BJ (cell line): ENCODE results near the gene TIPARP. TPM values are rescaled to one million over a fixed set of nuclear protein-coding genes. Genes with fewer than 3 reads are reported as not detected.

Experiments used
- CTCF ChIA-PET: fragments of 350-600 bp; formaldehyde crosslinking; extraction: SDS; loops from one replicate; lab custom pipeline; 2021; ENCODE audit warnings: antibody characterized with exemption, inconsistent platforms; lab: Yijun Ruan, JAX
- POLR2A ChIA-PET: fragments of 300-600 bp; sonication (Branson Sonifier 250); formaldehyde crosslinking; extraction: SDS; loops from one replicate; lab custom pipeline; 2021; ENCODE audit warnings: antibody characterized with exemption; lab: Charles Lee
- DNase-seq: peaks from one replicate; pipeline ENCODE4 v3.0.0-alpha.2; 2011; ENCODE audit warnings: low read depth
- H3K27me3 ChIP-seq: 2 replicates; pipeline ENCODE4 v1.6.0; 2011; ENCODE audit warnings: low read length; ENCODE audit not compliant: control insufficient read depth, insufficient read depth
- H3K36me3 ChIP-seq: 2 replicates; pipeline ENCODE4 v1.5.1; 2011; ENCODE audit warnings: low read length; ENCODE audit not compliant: control insufficient read depth, insufficient read depth
- H3K4me3 ChIP-seq: 2 replicates; pipeline ENCODE4 v1.5.1; 2011; ENCODE audit warnings: low read depth, mild to moderate bottlenecking, control low read depth, low read length
- polyA plus RNA-seq: library from polyadenylated mRNA; depleted of rRNA; stranded (reverse); fragments of >200 nt; gene quantifications from 2 replicates; pipeline ENCODE4 v1.2.3, GENCODE V29; 2011
- TF ChIP-seq, protein P1 (sequence below): IDR thresholded peaks from 2 replicates; pipeline ENCODE4 v1.5.1; 2011; ENCODE audit warnings: low read depth, mild to moderate bottlenecking, control low read depth, inconsistent platforms, low read length, moderate library complexity; ENCODE audit not compliant: insufficient read depth

TIPARP gene
- polyA plus RNA-seq, 1 experiment = 23.0 TPM

DNA sequence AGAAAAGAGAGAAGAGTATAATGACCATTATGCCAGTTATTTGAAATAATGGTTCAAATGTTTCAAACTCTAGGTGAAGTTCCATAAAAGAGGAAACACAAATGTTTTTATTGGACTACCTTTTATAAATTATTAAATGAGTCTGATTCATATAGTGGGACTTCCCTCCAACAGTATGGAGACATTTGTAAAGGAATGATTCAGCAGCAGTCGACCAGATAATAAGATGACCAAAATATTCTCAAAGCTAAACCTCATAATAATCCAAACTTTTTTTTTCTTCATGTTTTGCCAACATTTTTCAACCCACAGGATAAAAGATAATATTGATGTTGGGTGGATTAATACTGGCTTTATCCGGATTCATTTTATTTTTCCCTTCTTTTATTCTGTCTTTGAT, 18.8 kb downstream of the TIPARP start:
- Histone ChIP-seq H3K4me3 (no peak overlapping the region), H3K27me3 (no peaks in the 10 kb centered on the region), H3K36me3 (peaks cover 7% of the 10 kb centered on the region; the same call in 1 of the 2 replicates)
- CTCF ChIA-PET = interaction anchor here (0.6 kb wide), 1 partner anchor 18 kb away, joined by 3 read pairs; the partner anchor contains the start of gene TIPARP
- TF ChIP-seq, protein P1, sequence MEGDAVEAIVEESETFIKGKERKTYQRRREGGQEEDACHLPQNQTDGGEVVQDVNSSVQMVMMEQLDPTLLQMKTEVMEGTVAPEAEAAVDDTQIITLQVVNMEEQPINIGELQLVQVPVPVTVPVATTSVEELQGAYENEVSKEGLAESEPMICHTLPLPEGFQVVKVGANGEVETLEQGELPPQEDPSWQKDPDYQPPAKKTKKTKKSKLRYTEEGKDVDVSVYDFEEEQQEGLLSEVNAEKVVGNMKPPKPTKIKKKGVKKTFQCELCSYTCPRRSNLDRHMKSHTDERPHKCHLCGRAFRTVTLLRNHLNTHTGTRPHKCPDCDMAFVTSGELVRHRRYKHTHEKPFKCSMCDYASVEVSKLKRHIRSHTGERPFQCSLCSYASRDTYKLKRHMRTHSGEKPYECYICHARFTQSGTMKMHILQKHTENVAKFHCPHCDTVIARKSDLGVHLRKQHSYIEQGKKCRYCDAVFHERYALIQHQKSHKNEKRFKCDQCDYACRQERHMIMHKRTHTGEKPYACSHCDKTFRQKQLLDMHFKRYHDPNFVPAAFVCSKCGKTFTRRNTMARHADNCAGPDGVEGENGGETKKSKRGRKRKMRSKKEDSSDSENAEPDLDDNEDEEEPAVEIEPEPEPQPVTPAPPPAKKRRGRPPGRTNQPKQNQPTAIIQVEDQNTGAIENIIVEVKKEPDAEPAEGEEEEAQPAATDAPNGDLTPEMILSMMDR = no peak
- POLR2A ChIA-PET = no interaction called here
- DNase-seq = no peak

- ChIA-PET POLR2A (no interaction called here), CTCF (interaction anchor here (0.6 kb wide), 1 partner anchor 379 kb away, joined by 4 read pairs; no protein-coding TSS in a partner anchor)
- DNase-seq = no peak
- TF ChIP-seq, protein P1 = no peak
- no peak overlapping the region for H3K4me3 ChIP-seq
- no peaks in the 10 kb centered on the region for H3K27me3 ChIP-seq
- H3K36me3 ChIP-seq = peaks cover 11% of the 10 kb centered on the region; the same call in 1 of the 2 replicates
These were observed 20.1 kb downstream of the TIPARP start for GRCh38 chr3:156694536-156694935.

DNA sequence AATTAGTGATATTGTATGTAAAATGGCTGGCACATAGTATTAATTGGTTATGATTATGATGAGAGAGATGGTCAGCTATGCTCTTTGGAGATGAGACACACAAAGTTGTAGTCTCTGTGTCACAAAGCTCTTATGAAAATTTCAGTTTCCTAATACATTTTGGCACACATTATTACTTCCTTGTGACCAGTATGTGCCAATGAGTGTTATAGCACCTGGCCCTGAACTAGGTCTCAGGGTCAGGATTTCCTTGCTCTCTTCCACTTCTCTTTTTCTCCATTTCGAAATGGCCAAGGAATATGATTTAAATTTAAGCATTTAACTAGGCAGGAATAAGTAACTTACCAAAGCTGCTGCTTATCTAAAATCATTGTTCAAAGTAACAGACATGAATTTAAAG, 28.0 kb downstream of the TIPARP start:
- H3K4me3 ChIP-seq = no peak overlapping the region
- H3K36me3 ChIP-seq = peaks cover 10% of the 10 kb centered on the region
- TF ChIP-seq, protein P1 = no peak
- H3K27me3 ChIP-seq = no peaks in the 10 kb centered on the region
- ChIA-PET POLR2A (no interaction called here), CTCF (interaction anchor here (1.2 kb wide), 1 partner anchor 113 kb away, joined by 4 read pairs; no protein-coding TSS in a partner anchor)
- DNase-seq = no peak

DNA sequence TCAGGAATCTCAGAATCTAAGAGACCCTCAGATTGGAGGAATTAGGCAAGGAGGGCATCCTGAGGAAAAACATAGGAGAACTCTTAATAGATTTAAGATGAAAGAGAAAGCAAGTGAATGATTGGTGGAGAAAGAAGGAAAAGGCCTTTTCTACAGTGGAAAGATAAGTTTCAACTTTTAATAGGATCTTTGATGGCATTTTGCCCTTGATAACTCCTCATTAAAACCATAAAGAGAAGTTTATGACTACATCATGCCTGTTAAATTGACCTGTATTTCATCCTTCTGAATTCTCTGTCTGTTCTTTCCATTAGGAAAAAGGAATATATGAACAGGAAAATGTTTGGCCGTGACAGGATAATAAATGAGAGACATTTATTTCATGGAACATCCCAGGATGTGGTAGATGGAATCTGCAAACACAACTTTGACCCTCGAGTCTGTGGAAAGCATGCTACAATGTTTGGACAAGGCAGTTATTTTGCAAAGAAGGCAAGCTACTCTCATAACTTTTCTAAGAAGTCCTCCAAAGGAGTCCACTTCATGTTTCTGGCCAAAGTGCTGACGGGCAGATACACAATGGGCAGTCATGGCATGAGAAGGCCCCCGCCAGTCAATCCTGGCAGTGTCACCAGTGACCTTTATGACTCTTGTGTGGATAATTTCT, 30.1 kb downstream of the TIPARP start:
- TF ChIP-seq, protein P1 = no peak
- peaks cover 5% of the 10 kb centered on the region for H3K36me3 ChIP-seq
- POLR2A ChIA-PET = no interaction called here

DNA sequence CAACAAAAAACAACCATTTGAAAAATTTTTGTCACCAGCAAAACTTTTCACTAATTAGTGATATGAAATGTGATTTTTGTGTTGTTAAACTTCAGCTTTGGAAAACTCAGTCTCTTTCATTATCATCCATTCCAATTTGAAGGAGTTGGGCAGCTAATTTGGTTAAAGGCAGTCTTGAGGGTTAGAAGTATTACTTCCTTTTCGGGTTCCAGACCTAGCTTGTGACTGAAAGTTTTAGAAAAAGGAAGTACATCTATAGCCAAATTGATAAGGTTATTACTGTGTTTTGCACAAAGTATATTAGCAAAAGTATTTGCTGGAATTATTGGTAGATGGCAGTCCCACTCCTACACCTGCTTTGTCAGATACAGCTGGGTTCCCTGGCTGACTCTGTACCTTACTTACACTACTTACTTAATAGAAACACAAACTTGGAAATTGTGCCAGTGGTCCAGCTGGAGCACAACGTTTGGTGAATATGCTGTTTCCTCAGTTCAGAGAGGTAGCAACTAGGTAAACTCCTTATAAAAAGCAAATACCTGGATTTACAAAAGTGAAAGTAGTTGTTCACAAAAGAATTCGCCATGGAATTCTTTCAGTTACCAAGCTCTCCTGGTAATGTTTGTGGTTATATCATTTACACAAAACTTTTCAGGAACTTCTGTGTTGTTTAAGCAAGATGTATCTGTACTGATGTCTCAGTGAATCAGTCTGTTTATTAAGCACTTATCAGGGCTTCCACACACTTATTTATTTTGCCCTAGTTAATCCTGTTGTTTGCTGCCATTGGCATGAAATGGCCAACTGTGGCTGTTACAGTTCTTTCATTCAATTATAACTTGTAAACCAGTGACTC, 31.6 kb downstream of the TIPARP start:
- TF ChIP-seq, protein P1 = no peak
- no peaks in the 10 kb centered on the region for H3K27me3 ChIP-seq
- ChIA-PET POLR2A (no interaction called here), CTCF (no interaction called here)
- no peak overlapping the region for H3K4me3 ChIP-seq
- peaks cover 5% of the 10 kb centered on the region for H3K36me3 ChIP-seq
- DNase-seq = no peak

More for the DNA sequence above, 30.1 kb downstream of the TIPARP start:
- Histone ChIP-seq H3K27me3 (no peaks in the 10 kb centered on the region), H3K4me3 (no peak overlapping the region)
- CTCF ChIA-PET = no interaction called here
- DNase-seq = no peak
